ENCODE measurements around the gene MTMR3.

The MTMR3 gene

GRCh38 chr22:30041475-30041874, 158.5 kb downstream of the MTMR3 start:
- no peak overlapping the region for H3K4me3 ChIP-seq (ENCODE audit: low read depth, low read length)
- DNase-seq, result no peak
- H3K9me3 ChIP-seq, result no peaks in the 10 kb centered on the region
- no peak for TF ChIP-seq CTCF (IDR thresholded peaks at IDR 0.05; ENCODE audit: low read depth, low read length)
- peaks cover 7% of the 10 kb centered on the region for H3K4me1 ChIP-seq
- H3K36me3 ChIP-seq, result no peaks in the 10 kb centered on the region
- no peaks in the 10 kb centered on the region for H3K27me3 ChIP-seq

GRCh38 chr22:30041881-30042280, 158.9 kb downstream of the MTMR3 start:
- no peak for DNase-seq
- H3K27me3 ChIP-seq, result no peaks in the 10 kb centered on the region
- H3K4me3 ChIP-seq (ENCODE audit: low read depth, low read length), result no peak overlapping the region
- no peaks in the 10 kb centered on the region for H3K36me3 ChIP-seq
- H3K9me3 ChIP-seq, result no peaks in the 10 kb centered on the region
- peaks cover 7% of the 10 kb centered on the region for H3K4me1 ChIP-seq
- no peak for TF ChIP-seq CTCF (IDR thresholded peaks at IDR 0.05; ENCODE audit: low read depth, low read length)

- Histone ChIP-seq H3K36me3 (no peaks in the 10 kb centered on the region), H3K4me1 (peaks cover 7% of the 10 kb centered on the region), H3K9me3 (no peaks in the 10 kb centered on the region), H3K4me3 (ENCODE audit: low read depth, low read length) (no peak overlapping the region), H3K27me3 (no peaks in the 10 kb centered on the region)
- TF ChIP-seq CTCF (IDR thresholded peaks at IDR 0.05; ENCODE audit: low read depth, low read length), result no peak
- DNase-seq, result no peak
These were observed 160.2 kb downstream of the MTMR3 start for GRCh38 chr22:30043161-30043560.

GRCh38 chr22:30044369-30044768, 161.4 kb downstream of the MTMR3 start:
- DNase-seq, result peak; percentile 46
- no peaks in the 10 kb centered on the region for H3K9me3 ChIP-seq
- H3K36me3 ChIP-seq, result no peaks in the 10 kb centered on the region
- H3K4me3 ChIP-seq (ENCODE audit: low read depth, low read length), result no peak overlapping the region
- H3K27me3 ChIP-seq, result no peaks in the 10 kb centered on the region
- H3K4me1 ChIP-seq, result peaks cover 7% of the 10 kb centered on the region
- TF ChIP-seq CTCF (IDR thresholded peaks at IDR 0.05; ENCODE audit: low read depth, low read length), result no peak

- DNase-seq, result no peak
- Histone ChIP-seq H3K4me1 (peaks cover 7% of the 10 kb centered on the region), H3K27me3 (no peaks in the 10 kb centered on the region), H3K9me3 (no peaks in the 10 kb centered on the region), H3K4me3 (ENCODE audit: low read depth, low read length) (no peak overlapping the region), H3K36me3 (no peaks in the 10 kb centered on the region)
- no peak for TF ChIP-seq CTCF (IDR thresholded peaks at IDR 0.05; ENCODE audit: low read depth, low read length)
These were observed 162.0 kb downstream of the MTMR3 start for GRCh38 chr22:30044881-30045493.

- Histone ChIP-seq H3K27me3 (no peaks in the 10 kb centered on the region), H3K36me3 (no peaks in the 10 kb centered on the region), H3K4me3 (ENCODE audit: low read depth, low read length) (no peak overlapping the region), H3K4me1 (peaks cover 7% of the 10 kb centered on the region), H3K9me3 (no peaks in the 10 kb centered on the region)
- DNase-seq, result no peak
- TF ChIP-seq CTCF (IDR thresholded peaks at IDR 0.05; ENCODE audit: low read depth, low read length), result no peak
These were observed 162.5 kb downstream of the MTMR3 start for GRCh38 chr22:30045494-30045887.
